ENCODE measurements around the gene ITPRIP. TPM values are rescaled to one million over a fixed set of nuclear protein-coding genes. Genes with fewer than 3 reads are reported as not detected.
A peak's percentile ranks its signal among the peaks of the same experiment; 100 is the strongest.

Gene ITPRIP
- total and polyA plus RNA-seq, 8 donors, result 1.8 to 7.1 (median 2.6) TPM

DNA sequence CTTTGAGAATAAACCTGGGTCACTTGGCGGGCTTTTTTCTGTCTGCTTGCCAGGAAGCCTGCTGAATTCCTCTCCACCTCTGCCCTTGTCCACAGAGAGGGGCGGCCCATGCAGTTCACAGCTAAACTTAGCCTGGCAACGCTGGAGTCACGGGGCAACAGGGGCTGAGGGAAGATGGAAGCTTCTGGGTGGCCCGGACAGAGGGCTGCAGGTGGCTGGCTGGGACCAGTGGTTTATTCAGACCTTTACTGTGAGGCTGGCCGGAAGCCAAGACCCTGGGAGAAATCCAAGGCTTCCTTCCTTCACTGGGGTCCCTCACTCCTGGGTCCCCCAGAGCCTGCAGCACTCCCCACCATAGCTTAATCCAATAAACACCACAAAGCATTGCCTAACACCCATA is 17.0 kb downstream of the ITPRIP start:
- no peak for FAIRE-seq
- Histone ChIP-seq H3K27me3 (no peaks in the 10 kb centered on the region), H3K36me3 (no peaks in the 10 kb centered on the region), H3K9me3 (no peaks in the 10 kb centered on the region), H3K4me1 (peaks cover 0 to 4% (median 0%) of the 10 kb centered on the region in 3 donors), H3K27ac (no peak overlapping the region), H3K4me3 (no peak overlapping the region)
- 78 to 87% methylated on average over 6 of the region's 6 CpGs for WGBS, 2 donors
- intact Hi-C loops (cut with DNase I), result no loop called here
- ATAC-seq, result no peak
- peak in 1 of 6 donors; percentile 51 for DNase-seq
- TF ChIP-seq, protein P1, sequence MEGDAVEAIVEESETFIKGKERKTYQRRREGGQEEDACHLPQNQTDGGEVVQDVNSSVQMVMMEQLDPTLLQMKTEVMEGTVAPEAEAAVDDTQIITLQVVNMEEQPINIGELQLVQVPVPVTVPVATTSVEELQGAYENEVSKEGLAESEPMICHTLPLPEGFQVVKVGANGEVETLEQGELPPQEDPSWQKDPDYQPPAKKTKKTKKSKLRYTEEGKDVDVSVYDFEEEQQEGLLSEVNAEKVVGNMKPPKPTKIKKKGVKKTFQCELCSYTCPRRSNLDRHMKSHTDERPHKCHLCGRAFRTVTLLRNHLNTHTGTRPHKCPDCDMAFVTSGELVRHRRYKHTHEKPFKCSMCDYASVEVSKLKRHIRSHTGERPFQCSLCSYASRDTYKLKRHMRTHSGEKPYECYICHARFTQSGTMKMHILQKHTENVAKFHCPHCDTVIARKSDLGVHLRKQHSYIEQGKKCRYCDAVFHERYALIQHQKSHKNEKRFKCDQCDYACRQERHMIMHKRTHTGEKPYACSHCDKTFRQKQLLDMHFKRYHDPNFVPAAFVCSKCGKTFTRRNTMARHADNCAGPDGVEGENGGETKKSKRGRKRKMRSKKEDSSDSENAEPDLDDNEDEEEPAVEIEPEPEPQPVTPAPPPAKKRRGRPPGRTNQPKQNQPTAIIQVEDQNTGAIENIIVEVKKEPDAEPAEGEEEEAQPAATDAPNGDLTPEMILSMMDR (IDR thresholded peaks at IDR 0.05), result no peak

DNA sequence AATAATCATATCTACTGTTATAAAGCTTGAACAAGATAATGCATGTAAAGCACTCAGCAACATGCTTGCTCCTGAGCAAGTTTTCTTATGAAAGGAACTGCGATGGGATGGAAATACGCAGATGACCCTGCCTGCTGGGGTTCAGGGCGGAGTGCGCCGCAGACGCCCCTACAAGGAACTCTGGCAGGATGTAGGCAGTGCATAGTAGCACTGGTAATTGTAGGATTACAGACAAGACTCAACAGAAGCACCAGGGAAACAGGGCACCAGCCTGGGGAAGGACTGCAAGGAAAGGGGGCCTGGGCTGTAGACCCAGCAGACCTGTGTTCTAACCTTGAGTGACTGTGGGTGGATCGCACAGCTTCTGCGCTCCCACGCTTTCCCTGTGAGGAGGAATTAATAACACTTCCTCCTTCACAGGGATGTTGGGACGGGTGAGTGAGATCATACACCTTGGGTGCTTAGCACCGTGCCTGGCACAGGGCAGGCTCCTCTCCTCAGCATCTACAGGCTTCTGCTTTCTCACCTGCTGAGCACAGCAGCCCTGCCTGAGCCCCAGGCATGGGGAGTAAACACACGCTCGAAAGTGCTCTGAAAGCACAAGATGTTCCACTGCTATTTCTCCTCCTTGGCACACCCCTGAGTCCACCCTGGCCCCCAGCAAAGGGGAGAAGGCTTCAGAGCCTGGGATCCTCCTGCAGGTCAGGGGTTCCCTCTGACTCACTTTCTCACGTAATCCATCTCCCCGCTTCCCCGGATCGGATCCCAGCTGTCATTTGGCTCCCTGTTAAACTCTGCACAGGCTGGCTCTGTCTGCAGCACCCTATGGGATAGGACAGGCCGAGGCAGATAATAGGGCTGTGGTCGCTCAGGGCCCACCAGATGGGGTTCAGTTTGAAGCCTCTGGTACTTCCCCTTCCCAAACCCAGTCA is 19.2 kb downstream of the ITPRIP start:
- Histone ChIP-seq H3K36me3 (peaks cover 0 to 13% (median 0%) of the 10 kb centered on the region in 3 donors), H3K9me3 (no peaks in the 10 kb centered on the region), H3K4me3 (no peak overlapping the region), H3K4me1 (peaks cover 0 to 4% (median 0%) of the 10 kb centered on the region in 3 donors), H3K27me3 (no peaks in the 10 kb centered on the region), H3K27ac (no peak overlapping the region)
- FAIRE-seq (no peak), ATAC-seq (peak in 2 of 4 donors; percentile 4 to 30), DNase-seq (no peak)
- TF ChIP-seq, protein P1 (IDR thresholded peaks at IDR 0.05), result no peak
- 80 to 88% methylated on average over 19 of the region's 19 CpGs for WGBS, 2 donors
- intact Hi-C loops (cut with DNase I), result no loop called here

- H3K4me1 ChIP-seq, result peaks cover 0 to 4% (median 0%) of the 10 kb centered on the region in 3 donors
- 90 to 94% methylated on average over 5 of the region's 5 CpGs for WGBS, 2 donors
- peaks cover 0 to 21% (median 0%) of the 10 kb centered on the region in 3 donors for H3K36me3 ChIP-seq
- ATAC-seq (no peak), DNase-seq (peak in 1 of 6 donors; percentile 34), FAIRE-seq (no peak)
- H3K27ac ChIP-seq, result no peak overlapping the region
- no peak overlapping the region for H3K4me3 ChIP-seq
- TF ChIP-seq, protein P1 (IDR thresholded peaks at IDR 0.05), result no peak
- no peaks in the 10 kb centered on the region for H3K9me3 ChIP-seq
- intact Hi-C loops (cut with DNase I), result no loop called here
- H3K27me3 ChIP-seq, result no peaks in the 10 kb centered on the region
Measured at GRCh38 chr10:104318326-104318725, 19.9 kb downstream of the ITPRIP start.

DNA sequence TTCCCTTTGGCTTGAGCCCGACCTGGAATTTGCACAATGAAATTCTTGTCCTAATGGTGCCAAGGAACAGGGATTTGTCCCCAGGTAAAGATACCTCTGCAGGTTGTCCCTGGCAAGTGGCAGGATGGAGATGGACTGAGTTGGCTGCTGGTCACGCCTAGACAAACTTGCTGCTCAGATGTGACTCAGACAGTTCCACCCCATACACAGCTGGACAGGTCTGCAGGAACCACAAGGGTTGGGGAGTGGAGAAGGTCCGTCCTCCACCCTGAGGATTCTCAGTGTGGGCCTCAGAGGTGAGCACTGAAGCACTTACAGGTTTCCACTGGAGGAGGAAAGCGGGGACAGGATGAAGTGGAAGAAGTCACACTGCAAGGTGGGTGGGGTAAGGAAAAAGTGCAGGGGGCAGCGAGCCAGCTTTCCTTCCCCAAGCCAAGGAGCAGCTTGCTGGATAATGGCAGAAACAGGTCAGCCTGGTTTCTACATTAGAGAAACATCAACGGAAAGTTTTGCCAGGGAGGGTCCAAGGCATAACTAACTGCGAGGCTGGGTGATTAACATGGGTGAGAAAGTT is 20.5 kb downstream of the ITPRIP start:
- DNase-seq, result peak in 1 of 6 donors; percentile 17
- Histone ChIP-seq H3K27ac (no peak overlapping the region), H3K9me3 (no peaks in the 10 kb centered on the region), H3K36me3 (peaks cover 0 to 21% (median 0%) of the 10 kb centered on the region in 3 donors), H3K4me3 (no peak overlapping the region), H3K27me3 (no peaks in the 10 kb centered on the region), H3K4me1 (peaks cover 0 to 4% (median 0%) of the 10 kb centered on the region in 3 donors)
- intact Hi-C loops (cut with DNase I), result no loop called here
- no peak for FAIRE-seq
- TF ChIP-seq, protein P1 (IDR thresholded peaks at IDR 0.05), result no peak
- 87 to 92% methylated on average over 7 of the region's 7 CpGs for WGBS, 2 donors
- no peak for ATAC-seq
